Panc1 (cell line): ENCODE data around the gene DDX59. TPM values are rescaled to one million over a fixed set of nuclear protein-coding genes. Genes with fewer than 3 reads are reported as not detected.

Experiments
- ATAC-seq: fragments of 200-7000 bp; cut with Tn5 transposase; 2 replicates; pipeline ENCODE4 v1.9.1; 2020; ENCODE audit warnings: mild to moderate bottlenecking, moderate library complexity
- BruUV-seq: library from RNA; stranded (reverse); fragments of 400-500 nt; replicated peaks from 2 replicates; lab custom pipeline; 2021; lab: Mats Ljungman, UMichigan
- CTCF ChIA-PET: fragments of 300-600 bp; sonication (Branson Sonifier 250); formaldehyde crosslinking; loops from one replicate; lab custom pipeline; 2022; ENCODE audit warnings: antibody characterized with exemption; lab: Charles Lee
- POLR2A ChIA-PET: fragments of 300-600 bp; sonication (Branson Sonifier 250); formaldehyde crosslinking; loops from one replicate; lab custom pipeline; 2022; ENCODE audit warnings: antibody characterized with exemption; lab: Charles Lee
- DNase-seq: peaks from one replicate; pipeline ENCODE4 v3.0.0-alpha.2; 2010; ENCODE audit warnings: low read depth, low spot score
- H3K27ac ChIP-seq: 2 replicates; pipeline ENCODE4 v1.5.1; 2011; ENCODE audit warnings: mild to moderate bottlenecking, low read length, inconsistent platforms
- H3K27me3 ChIP-seq: fragments of 200-500 bp; sonication (Bioruptor generic); 2 replicates; pipeline ENCODE4 v1.6.0; 2014; ENCODE audit warnings: low read length, inconsistent platforms; ENCODE audit not compliant: control insufficient read depth, insufficient read depth
- H3K36me3 ChIP-seq: fragments of 200-500 bp; sonication (Bioruptor generic); 2 replicates; pipeline ENCODE4 v1.5.1; 2014; ENCODE audit warnings: inconsistent platforms, mild to moderate bottlenecking, low read length, moderate library complexity; ENCODE audit not compliant: control insufficient read depth, insufficient read depth
- H3K4me1 ChIP-seq: 2 replicates; pipeline ENCODE4 v1.5.1; 2011; ENCODE audit warnings: inconsistent platforms, mild to moderate bottlenecking, low read length, moderate library complexity; ENCODE audit not compliant: control insufficient read depth, insufficient read depth
- H3K4me3 ChIP-seq, 2 experiments: 2 replicates each; pipeline ENCODE4 v1.5.1; 2011 to 2012; ENCODE audit warnings: low read depth in 2 of 2, low read length in 2 of 2, mild to moderate bottlenecking in 2 of 2, inconsistent platforms in 1 of 2, moderate library complexity in 1 of 2
- H3K9me3 ChIP-seq: fragments of 200-500 bp; sonication (Bioruptor generic); 2 replicates; pipeline ENCODE4 v1.5.1; 2014; ENCODE audit warnings: low read depth, mild to moderate bottlenecking, inconsistent platforms, low read length, moderate library complexity; ENCODE audit not compliant: control insufficient read depth, insufficient read depth
- CTCF ChIP-seq: fragments of 450-650 bp; IDR thresholded peaks from 2 replicates; pipeline ENCODE4 v1.5.1; 2017; ENCODE audit warnings: mild to moderate bottlenecking
- POLR2AphosphoS5 ChIP-seq: IDR thresholded peaks from 2 replicates; pipeline ENCODE4 v1.6.1; 2012; ENCODE audit warnings: mild to moderate bottlenecking, low read depth, low read length, moderate library complexity
- SIN3A ChIP-seq: IDR thresholded peaks from 2 replicates; pipeline ENCODE4 v1.6.1; 2012; ENCODE audit warnings: low read depth, mild to moderate bottlenecking, low read length, moderate library complexity, borderline replicate concordance; ENCODE audit not compliant: insufficient read depth
- TCF7L2 ChIP-seq: IDR thresholded peaks from 2 replicates; pipeline ENCODE4 v1.6.1; 2011; ENCODE audit warnings: mild to moderate bottlenecking, low read depth, low read length, inconsistent platforms
- in situ Hi-C: cut with HindIII; loops from 2 replicates; pipeline ENCODE4 v1.10.0; 2016; ENCODE audit warnings: low sequenced_read_pairs, low pct_unique_long_range_greater_than_20kb
- intact Hi-C: fragments of 100-400 bp; cut with micrococcal nuclease; formaldehyde crosslinking; loops from one replicate; pipeline ENCODE4 v1.10.0; 2022; ENCODE audit not compliant: unreplicated experiment
- total RNA-seq: library from RNA; stranded (reverse); gene quantifications from one replicate; pipeline ENCODE4 v1.2.1, GENCODE V29; 2021; ENCODE audit not compliant: unreplicated experiment
- TF ChIP-seq, protein P1 (sequence below), 2 experiments: IDR thresholded peaks; 2 replicates each; pipeline ENCODE4 v1.6.1; 2011 to 2012; ENCODE audit warnings: low read depth in 2 of 2, control low read depth in 1 of 2, low read length in 1 of 2, mild to moderate bottlenecking in 1 of 2, moderate library complexity in 1 of 2; ENCODE audit not compliant: insufficient read depth in 1 of 2

The DDX59 gene
- total RNA-seq, 1 experiment from 2014 or later: 26.4 TPM

DNA sequence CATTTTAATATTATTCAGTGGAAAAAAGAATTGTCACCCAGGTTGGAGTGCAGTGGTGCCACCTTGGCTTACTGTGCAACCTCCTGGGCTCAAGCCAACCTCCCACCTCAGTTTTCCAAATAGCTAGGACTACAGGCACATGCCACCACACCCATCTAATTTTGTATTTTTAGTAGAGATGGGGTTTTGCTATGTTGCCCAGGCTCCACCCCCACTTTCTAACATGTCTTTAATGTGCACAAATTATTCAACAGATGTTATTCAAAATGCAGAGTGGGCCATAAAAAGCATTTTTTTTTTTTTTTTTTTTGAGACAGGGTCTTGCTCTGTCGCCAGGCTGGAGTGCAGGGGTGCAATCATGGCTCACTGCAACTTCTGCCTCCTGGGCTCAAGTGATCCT is 17.3 kb downstream of the DDX59 start:
- Histone ChIP-seq H3K27ac (no peak overlapping the region), H3K4me1 (no peaks in the 10 kb centered on the region), H3K36me3 (peaks cover 4% of the 10 kb centered on the region; the same call in 1 of the 2 replicates), H3K27me3 (no peaks in the 10 kb centered on the region), H3K4me3 (no peak overlapping the region), H3K9me3 (no peaks in the 10 kb centered on the region)
- intact Hi-C loops: no loop called here
- no peak for TF ChIP-seq TCF7L2
- TF ChIP-seq CTCF: no peak
- no peak for TF ChIP-seq POLR2AphosphoS5
- TF ChIP-seq, protein P1, sequence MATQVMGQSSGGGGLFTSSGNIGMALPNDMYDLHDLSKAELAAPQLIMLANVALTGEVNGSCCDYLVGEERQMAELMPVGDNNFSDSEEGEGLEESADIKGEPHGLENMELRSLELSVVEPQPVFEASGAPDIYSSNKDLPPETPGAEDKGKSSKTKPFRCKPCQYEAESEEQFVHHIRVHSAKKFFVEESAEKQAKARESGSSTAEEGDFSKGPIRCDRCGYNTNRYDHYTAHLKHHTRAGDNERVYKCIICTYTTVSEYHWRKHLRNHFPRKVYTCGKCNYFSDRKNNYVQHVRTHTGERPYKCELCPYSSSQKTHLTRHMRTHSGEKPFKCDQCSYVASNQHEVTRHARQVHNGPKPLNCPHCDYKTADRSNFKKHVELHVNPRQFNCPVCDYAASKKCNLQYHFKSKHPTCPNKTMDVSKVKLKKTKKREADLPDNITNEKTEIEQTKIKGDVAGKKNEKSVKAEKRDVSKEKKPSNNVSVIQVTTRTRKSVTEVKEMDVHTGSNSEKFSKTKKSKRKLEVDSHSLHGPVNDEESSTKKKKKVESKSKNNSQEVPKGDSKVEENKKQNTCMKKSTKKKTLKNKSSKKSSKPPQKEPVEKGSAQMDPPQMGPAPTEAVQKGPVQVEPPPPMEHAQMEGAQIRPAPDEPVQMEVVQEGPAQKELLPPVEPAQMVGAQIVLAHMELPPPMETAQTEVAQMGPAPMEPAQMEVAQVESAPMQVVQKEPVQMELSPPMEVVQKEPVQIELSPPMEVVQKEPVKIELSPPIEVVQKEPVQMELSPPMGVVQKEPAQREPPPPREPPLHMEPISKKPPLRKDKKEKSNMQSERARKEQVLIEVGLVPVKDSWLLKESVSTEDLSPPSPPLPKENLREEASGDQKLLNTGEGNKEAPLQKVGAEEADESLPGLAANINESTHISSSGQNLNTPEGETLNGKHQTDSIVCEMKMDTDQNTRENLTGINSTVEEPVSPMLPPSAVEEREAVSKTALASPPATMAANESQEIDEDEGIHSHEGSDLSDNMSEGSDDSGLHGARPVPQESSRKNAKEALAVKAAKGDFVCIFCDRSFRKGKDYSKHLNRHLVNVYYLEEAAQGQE (IDR thresholded peaks at IDR 0.05; ENCODE audit: insufficient read depth in 1 of 2, low read depth in 2 of 2, low read length in 1 of 2): no peak
- TF ChIP-seq SIN3A: no peak
- BruUV-seq: no TSS peak
- in situ Hi-C loops: no loop called here
- DNase-seq (no peak), ATAC-seq (no peak)
- CTCF ChIA-PET: interaction anchor here (0.6 kb wide), 1 partner anchor 85 kb away, joined by 3 read pairs; no protein-coding TSS in a partner anchor
- POLR2A ChIA-PET: no interaction called here

DNA sequence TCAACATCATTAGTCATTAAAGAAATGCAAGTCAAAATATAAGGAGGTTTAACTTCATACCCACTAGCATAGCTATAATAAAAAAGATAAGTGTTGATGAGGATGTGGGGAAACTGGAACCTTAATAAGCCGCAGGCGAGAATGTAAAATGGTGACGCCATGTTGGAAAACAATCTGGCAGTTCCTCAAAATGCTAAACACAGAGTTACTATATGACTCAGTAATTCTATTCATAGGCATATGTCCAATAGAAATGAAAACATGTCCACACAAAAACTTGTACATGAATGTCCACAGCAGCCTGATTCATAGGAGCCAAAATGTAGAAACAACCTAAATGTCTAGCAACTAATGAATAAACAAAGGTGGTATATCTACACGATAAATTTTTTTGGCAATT is 23.2 kb downstream of the DDX59 start:
- no peaks in the 10 kb centered on the region for H3K9me3 ChIP-seq
- TF ChIP-seq SIN3A: no peak
- TF ChIP-seq CTCF: no peak
- TF ChIP-seq, protein P1 (IDR thresholded peaks at IDR 0.05; ENCODE audit: insufficient read depth in 1 of 2, low read depth in 2 of 2, low read length in 1 of 2): no peak
- no peak for TF ChIP-seq POLR2AphosphoS5
- no peak for TF ChIP-seq TCF7L2
- in situ Hi-C loops (no loop called here), intact Hi-C loops (no loop called here)
- POLR2A ChIA-PET: no interaction called here
- H3K4me3 ChIP-seq: no peak overlapping the region
- BruUV-seq: no TSS peak
- H3K4me1 ChIP-seq: no peaks in the 10 kb centered on the region
- DNase-seq: no peak
- H3K36me3 ChIP-seq: peaks cover 4% of the 10 kb centered on the region; the same call in 1 of the 2 replicates
- no peak overlapping the region for H3K27ac ChIP-seq
- no peak for ATAC-seq
- H3K27me3 ChIP-seq: no peaks in the 10 kb centered on the region
- CTCF ChIA-PET: no interaction called here
